Peyer's patch (tissue), 4 donors: Measurements from ENCODE around the gene DCTD.

ENCODE experiments used
- CTCF ChIP-seq, 6 experiments: fragments of 450-650 bp in 4 of 6; fragments of 200-600 bp in 2 of 6; sonication (generic) in 1 of 6; IDR thresholded peaks; one replicate each; pipeline ENCODE4 v1.5.1; 2017 to 2019; ENCODE audit warnings: antibody characterized with exemption in 6 of 6, mild to moderate bottlenecking in 3 of 6, moderate library complexity in 1 of 6
- POLR2A ChIP-seq, 2 donors: fragments of 450-650 bp; IDR thresholded peaks; one replicate each; pipeline ENCODE4 v1.5.1; 2017; ENCODE audit warnings: antibody characterized with exemption in 2 of 2, mild to moderate bottlenecking in 2 of 2, moderate library complexity in 2 of 2

GRCh38 chr4:182925298-182925757 lies 8.1 kb upstream of the DCTD start:
- TF ChIP-seq POLR2A (IDR thresholded peaks at IDR 0.05) (no peak), CTCF (IDR thresholded peaks at IDR 0.05) (peak in 5 of 6 experiments; percentile 30 to 66 (median 63))
